Upper lobe of left lung (tissue), 6 donors: ENCODE measurements around the gene ERGIC1. TPM values are rescaled to one million over a fixed set of nuclear protein-coding genes. Genes with fewer than 3 reads are reported as not detected.

Source experiments
- ATAC-seq, 2 donors: fragments of 200-7000 bp; cut with Tn5 transposase; one replicate each; pipeline ENCODE4 v1.9.1; 2022; ENCODE audit warnings: mild to moderate bottlenecking in 2 of 2, moderate library complexity in 2 of 2; ENCODE audit not compliant: low FRiP score in 2 of 2
- DNase-seq, 2 donors: peaks; one replicate each; pipeline ENCODE4 v3.0.0-alpha.2; 2019 to 2020
- H3K27ac ChIP-seq, 4 donors: fragments of 200-600 bp; sonication (generic); one replicate each; pipeline ENCODE4 v1.5.1; 2016 to 2019
- H3K27me3 ChIP-seq, 4 donors: fragments of 200-600 bp; sonication (generic); one replicate each; pipeline ENCODE4 v1.5.1; 2017 to 2019
- H3K36me3 ChIP-seq, 4 donors: fragments of 200-600 bp; sonication (generic); one replicate each; pipeline ENCODE4 v1.5.1; 2016 to 2019
- H3K4me1 ChIP-seq, 4 donors: fragments of 200-600 bp; sonication (generic); one replicate each; pipeline ENCODE4 v1.5.1; 2018 to 2019
- H3K4me3 ChIP-seq, 4 donors: fragments of 200-600 bp; sonication (generic); one replicate each; pipeline ENCODE4 v1.5.1; 2017 to 2019; ENCODE audit warnings: mild to moderate bottlenecking in 2 of 4, moderate library complexity in 1 of 4
- H3K9me3 ChIP-seq, 4 donors: fragments of 200-600 bp; sonication (generic); one replicate each; pipeline ENCODE4 v1.5.1; 2018 to 2019
- EP300 ChIP-seq, 4 donors: sonication (generic); formaldehyde crosslinking; IDR thresholded peaks; one replicate each; pipeline ENCODE4 v1.5.1; 2017; ENCODE audit warnings: antibody characterized with exemption in 4 of 4, control low read depth in 2 of 4
- POLR2A ChIP-seq, 4 donors: fragments of 450-650 bp; IDR thresholded peaks; one replicate each; pipeline ENCODE4 v1.5.1; 2016 to 2017; ENCODE audit warnings: antibody characterized with exemption in 4 of 4, mild to moderate bottlenecking in 2 of 4
- POLR2AphosphoS5 ChIP-seq, 2 donors: sonication (generic); formaldehyde crosslinking; IDR thresholded peaks; one replicate each; pipeline ENCODE4 v1.5.1; 2017; ENCODE audit warnings: antibody characterized with exemption in 2 of 2
- WGBS, 2 donors: methylation state at CpG; one replicate each; pipeline ENCODE4 v1.1.5; 2017 to 2018; 5-methylcytosine and 5-hydroxymethylcytosine counted together
- total RNA-seq, 6 donors: library from RNA; depleted of rRNA in 4 of 6; stranded (reverse); fragments of >200 nt in 4 of 6; gene quantifications; one replicate each; pipeline versions ENCODE4 v1.1.0 to v1.2.1, GENCODE V29; 2016 to 2021
- TF ChIP-seq, protein P1 (sequence below), 6 experiments: fragments of 450-650 bp in 4 of 6; fragments of 200-600 bp in 2 of 6; sonication (generic) in 2 of 6; IDR thresholded peaks; one replicate each; pipeline ENCODE4 v1.5.1; 2016 to 2019; ENCODE audit warnings: antibody characterized with exemption in 6 of 6
- donor health status: DM: no; HTN: no; CAD: no; lungs with moderate emphysema.
- donor health status: DM: no; HTN: yes; CAD: no; lungs with severe emphysema.

Gene ERGIC1
- total RNA-seq, 6 donors from 2014 or later = 158 to 225 (median 173) TPM

DNA sequence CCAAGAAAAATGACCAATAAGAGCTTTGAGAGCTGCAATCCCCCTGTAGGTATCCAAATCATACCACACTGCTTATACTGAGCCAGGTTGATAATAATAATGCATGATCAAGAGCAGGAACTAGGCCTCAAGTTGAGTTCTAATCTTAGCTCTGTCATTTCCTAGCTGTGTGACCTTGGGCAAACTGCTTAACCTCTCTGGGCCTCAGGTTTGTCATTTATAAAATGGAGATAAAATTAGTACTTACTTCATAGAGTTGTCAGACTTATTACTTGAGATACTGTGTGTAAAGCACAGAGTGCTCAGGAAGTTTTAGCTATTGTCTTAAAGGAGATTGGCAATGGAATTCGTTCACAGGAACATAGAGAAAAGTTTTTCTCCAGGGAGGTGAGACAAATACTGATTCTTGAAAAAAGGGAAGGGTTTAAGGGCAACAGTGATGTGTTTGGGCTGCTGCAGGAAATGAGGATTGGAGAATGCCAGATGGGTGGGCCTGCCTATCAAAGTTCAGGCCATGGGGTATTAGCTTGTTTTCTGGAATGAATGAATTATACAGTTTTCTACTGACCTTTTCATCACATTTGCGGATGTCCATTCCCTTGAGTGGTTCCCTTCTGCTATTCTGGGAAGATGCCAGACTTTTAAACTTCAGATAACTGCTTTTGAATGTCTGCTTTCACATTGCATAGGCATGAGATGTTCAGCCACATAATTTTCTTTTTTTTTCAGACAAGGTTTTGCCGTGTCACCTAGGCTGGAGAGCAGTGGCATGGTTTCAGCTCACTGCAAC, 139.3 kb downstream of the ERGIC1 start:
- ATAC-seq (no peak), DNase-seq (no peak)
- Histone ChIP-seq H3K4me1 (peaks cover 0 to 9% (median 3%) of the 10 kb centered on the region in 4 donors), H3K27me3 (no peaks in the 10 kb centered on the region), H3K9me3 (no peaks in the 10 kb centered on the region), H3K27ac (no peak overlapping the region), H3K36me3 (peaks cover 0 to 15% (median 3%) of the 10 kb centered on the region in 4 donors), H3K4me3 (no peak overlapping the region)
- no peak for TF ChIP-seq POLR2A (IDR thresholded peaks at IDR 0.05)
- TF ChIP-seq, protein P1, sequence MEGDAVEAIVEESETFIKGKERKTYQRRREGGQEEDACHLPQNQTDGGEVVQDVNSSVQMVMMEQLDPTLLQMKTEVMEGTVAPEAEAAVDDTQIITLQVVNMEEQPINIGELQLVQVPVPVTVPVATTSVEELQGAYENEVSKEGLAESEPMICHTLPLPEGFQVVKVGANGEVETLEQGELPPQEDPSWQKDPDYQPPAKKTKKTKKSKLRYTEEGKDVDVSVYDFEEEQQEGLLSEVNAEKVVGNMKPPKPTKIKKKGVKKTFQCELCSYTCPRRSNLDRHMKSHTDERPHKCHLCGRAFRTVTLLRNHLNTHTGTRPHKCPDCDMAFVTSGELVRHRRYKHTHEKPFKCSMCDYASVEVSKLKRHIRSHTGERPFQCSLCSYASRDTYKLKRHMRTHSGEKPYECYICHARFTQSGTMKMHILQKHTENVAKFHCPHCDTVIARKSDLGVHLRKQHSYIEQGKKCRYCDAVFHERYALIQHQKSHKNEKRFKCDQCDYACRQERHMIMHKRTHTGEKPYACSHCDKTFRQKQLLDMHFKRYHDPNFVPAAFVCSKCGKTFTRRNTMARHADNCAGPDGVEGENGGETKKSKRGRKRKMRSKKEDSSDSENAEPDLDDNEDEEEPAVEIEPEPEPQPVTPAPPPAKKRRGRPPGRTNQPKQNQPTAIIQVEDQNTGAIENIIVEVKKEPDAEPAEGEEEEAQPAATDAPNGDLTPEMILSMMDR (IDR thresholded peaks at IDR 0.05) = no peak
- no peak for TF ChIP-seq POLR2AphosphoS5 (IDR thresholded peaks at IDR 0.05)
- TF ChIP-seq EP300 (IDR thresholded peaks at IDR 0.05) = no peak
- 49 to 55% methylated on average over 3 of the region's 3 CpGs for WGBS, 2 donors

DNA sequence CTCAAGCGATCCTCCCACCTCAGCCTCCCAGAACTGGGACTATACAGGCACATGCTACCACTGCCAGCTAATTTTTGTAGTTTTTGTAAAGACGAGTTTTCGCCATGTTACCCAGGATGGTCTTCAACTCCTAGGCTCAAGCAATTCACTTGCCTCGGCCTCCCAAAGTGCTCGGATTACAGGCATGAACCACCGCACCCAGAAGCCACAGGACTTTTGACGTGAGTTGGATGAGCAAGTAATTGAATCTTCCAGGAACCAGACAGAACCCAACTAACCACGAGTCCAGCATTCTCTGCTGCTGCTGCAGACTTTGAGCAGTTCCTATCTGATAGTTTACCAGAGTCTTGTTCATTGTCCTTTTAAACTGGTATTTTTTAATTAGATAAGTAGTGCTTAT, 139.9 kb downstream of the ERGIC1 start:
- Histone ChIP-seq H3K4me1 (peaks cover 0 to 9% (median 3%) of the 10 kb centered on the region in 4 donors), H3K27me3 (no peaks in the 10 kb centered on the region), H3K9me3 (no peaks in the 10 kb centered on the region), H3K4me3 (no peak overlapping the region), H3K27ac (no peak overlapping the region), H3K36me3 (peaks cover 0 to 13% (median 2%) of the 10 kb centered on the region in 4 donors)
- 81 to 88% methylated on average over 8 of the region's 8 CpGs for WGBS, 2 donors
- DNase-seq (no peak), ATAC-seq (no peak)
- TF ChIP-seq POLR2A (IDR thresholded peaks at IDR 0.05) (no peak), EP300 (IDR thresholded peaks at IDR 0.05) (no peak), POLR2AphosphoS5 (IDR thresholded peaks at IDR 0.05) (no peak)
- TF ChIP-seq, protein P1 (IDR thresholded peaks at IDR 0.05) = no peak

DNA sequence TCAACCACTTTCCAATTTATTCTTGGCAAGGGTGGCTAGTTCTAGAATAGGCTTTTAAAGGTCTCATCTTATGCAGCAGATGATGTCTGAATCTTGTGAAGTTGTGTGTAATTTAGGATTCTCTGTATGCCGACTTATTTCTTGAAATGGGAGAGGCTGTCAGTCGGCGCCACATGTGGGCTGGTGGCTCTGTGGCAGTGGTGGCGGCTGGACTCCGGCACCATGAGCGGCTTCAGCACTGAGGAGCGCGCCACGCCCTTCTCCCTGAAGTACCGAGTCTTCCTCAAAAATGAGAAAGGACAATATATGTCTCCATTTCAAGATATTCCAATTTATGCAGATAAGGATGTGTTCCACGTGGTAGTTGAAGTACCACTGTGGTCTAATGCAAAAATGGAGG, 141.2 kb downstream of the ERGIC1 start:
- H3K27me3 ChIP-seq = no peaks in the 10 kb centered on the region
- peak in 1 of 2 donors; percentile 61 for DNase-seq
- H3K27ac ChIP-seq = no peak overlapping the region
- H3K4me1 ChIP-seq = no peaks in the 10 kb centered on the region
- TF ChIP-seq POLR2A (IDR thresholded peaks at IDR 0.05) (no peak), POLR2AphosphoS5 (IDR thresholded peaks at IDR 0.05) (no peak), EP300 (IDR thresholded peaks at IDR 0.05) (no peak)
- TF ChIP-seq, protein P1 (IDR thresholded peaks at IDR 0.05) = no peak
- peaks cover 0 to under 1% (median 0%) of the 10 kb centered on the region in 4 donors for H3K36me3 ChIP-seq
- no peak overlapping the region for H3K4me3 ChIP-seq
- ATAC-seq = no peak
- no peaks in the 10 kb centered on the region for H3K9me3 ChIP-seq
- WGBS, 2 donors = 92 to 93% methylated on average over 11 of the region's 11 CpGs

DNA sequence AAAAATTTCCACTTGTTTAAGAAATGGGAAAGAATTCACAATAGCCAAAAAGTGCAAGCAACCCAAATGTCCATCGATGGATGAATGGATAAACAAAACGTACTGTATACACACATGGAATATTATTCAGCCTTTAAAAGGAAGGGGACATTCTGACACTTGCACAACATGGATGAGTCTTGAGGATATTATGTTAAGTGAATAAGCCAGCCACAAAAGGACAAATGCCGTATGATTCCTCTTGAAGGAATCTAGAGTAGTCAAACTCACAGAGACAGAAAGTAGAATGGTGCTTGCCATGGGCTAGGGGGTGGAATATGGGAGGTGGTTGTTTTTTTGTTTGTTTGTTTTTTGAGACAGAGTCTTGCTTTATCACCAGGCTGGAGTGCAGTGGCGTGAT, 145.7 kb downstream of the ERGIC1 start:
- Histone ChIP-seq H3K4me1 (peaks cover 5 to 12% (median 8%) of the 10 kb centered on the region in 4 donors), H3K4me3 (no peak overlapping the region), H3K27ac (no peak overlapping the region), H3K36me3 (no peaks in the 10 kb centered on the region), H3K27me3 (no peaks in the 10 kb centered on the region), H3K9me3 (no peaks in the 10 kb centered on the region)
- 88 to 90% methylated on average over 4 of the region's 4 CpGs for WGBS, 2 donors
- ATAC-seq = no peak
- no peak for DNase-seq
- TF ChIP-seq EP300 (IDR thresholded peaks at IDR 0.05) (no peak), POLR2AphosphoS5 (IDR thresholded peaks at IDR 0.05) (no peak), POLR2A (IDR thresholded peaks at IDR 0.05) (no peak)
- TF ChIP-seq, protein P1 (IDR thresholded peaks at IDR 0.05) = no peak
